Loucy (cell line): ENCODE results near the gene MLH1.

ENCODE experiments used
- H2AFZ ChIP-seq: fragments of 200-600 bp; sonication (generic); 2 replicates; pipeline ENCODE4 v1.6.0; 2016; ENCODE audit warnings: antibody characterized with exemption, mild to moderate bottlenecking, low read length, moderate library complexity
- H3F3A ChIP-seq: fragments of 200-600 bp; 2 replicates; pipeline ENCODE4 v1.6.0; 2016; ENCODE audit warnings: antibody characterized with exemption, low read depth, mild to moderate bottlenecking
- H3K27me3 ChIP-seq: fragments of 200-600 bp; sonication (generic); 2 replicates; pipeline ENCODE4 v1.6.1; 2014; ENCODE audit warnings: low read length, mild to moderate bottlenecking; ENCODE audit not compliant: insufficient read depth, poor library complexity, severe bottlenecking
- H3K36me3 ChIP-seq: fragments of 200-600 bp; sonication (generic); 2 replicates; pipeline ENCODE4 v1.6.1; 2016; ENCODE audit warnings: low read length; ENCODE audit not compliant: insufficient read depth
- H3K4me1 ChIP-seq: fragments of 200-600 bp; sonication (generic); 2 replicates; pipeline ENCODE4 v1.5.1; 2014; ENCODE audit warnings: low read length, mild to moderate bottlenecking; ENCODE audit not compliant: insufficient read depth, poor library complexity, severe bottlenecking
- H3K4me2 ChIP-seq: fragments of 200-600 bp; sonication (generic); 2 replicates; pipeline ENCODE4 v1.6.0; 2014; ENCODE audit warnings: antibody characterized with exemption, low read length, low read depth, mild to moderate bottlenecking; ENCODE audit not compliant: poor library complexity, severe bottlenecking
- H3K4me3 ChIP-seq: fragments of 200-600 bp; sonication (generic); 2 replicates; pipeline ENCODE4 v1.5.1; 2014; ENCODE audit warnings: low read length, mild to moderate bottlenecking, mixed read lengths; ENCODE audit not compliant: poor library complexity, severe bottlenecking
- H3K79me2 ChIP-seq: fragments of 200-600 bp; sonication (generic); 2 replicates; pipeline ENCODE4 v1.6.1; 2014; ENCODE audit warnings: low read length; ENCODE audit not compliant: insufficient read depth
- H3K9ac ChIP-seq: fragments of 200-600 bp; sonication (generic); 2 replicates; pipeline ENCODE4 v1.6.0; 2014; ENCODE audit warnings: mild to moderate bottlenecking, low read depth, low read length, moderate library complexity; ENCODE audit not compliant: poor library complexity, severe bottlenecking
- H3K9me2 ChIP-seq: fragments of 200-600 bp; sonication (generic); replicated peaks from 2 replicates; pipeline ENCODE4 v1.6.1; 2016; ENCODE audit warnings: low read depth, low read length, mixed read lengths
- H3K9me3 ChIP-seq: fragments of 200-600 bp; sonication (generic); 2 replicates; pipeline ENCODE4 v1.6.1; 2014; ENCODE audit warnings: mild to moderate bottlenecking, antibody characterized with exemption, low read length, low read depth; ENCODE audit not compliant: insufficient read depth
- H4K20me1 ChIP-seq: fragments of 200-600 bp; sonication (generic); 2 replicates; pipeline ENCODE4 v1.6.0; 2014; ENCODE audit warnings: antibody characterized with exemption, low read length, mild to moderate bottlenecking; ENCODE audit not compliant: insufficient read depth, poor library complexity, severe bottlenecking
- EZH2phosphoT487 ChIP-seq: fragments of 200-600 bp; IDR thresholded peaks from 2 replicates; pipeline ENCODE4 v1.6.1; 2018; ENCODE audit warnings: antibody characterized with exemption, mild to moderate bottlenecking, moderate library complexity, borderline replicate concordance
- TF ChIP-seq, protein P1 (sequence below): fragments of 200-600 bp; sonication (generic); conservative IDR thresholded peaks from 2 replicates; pipeline ENCODE4 v1.5.1; 2014; ENCODE audit warnings: mild to moderate bottlenecking, antibody characterized with exemption, low read length

MLH1 gene

DNA sequence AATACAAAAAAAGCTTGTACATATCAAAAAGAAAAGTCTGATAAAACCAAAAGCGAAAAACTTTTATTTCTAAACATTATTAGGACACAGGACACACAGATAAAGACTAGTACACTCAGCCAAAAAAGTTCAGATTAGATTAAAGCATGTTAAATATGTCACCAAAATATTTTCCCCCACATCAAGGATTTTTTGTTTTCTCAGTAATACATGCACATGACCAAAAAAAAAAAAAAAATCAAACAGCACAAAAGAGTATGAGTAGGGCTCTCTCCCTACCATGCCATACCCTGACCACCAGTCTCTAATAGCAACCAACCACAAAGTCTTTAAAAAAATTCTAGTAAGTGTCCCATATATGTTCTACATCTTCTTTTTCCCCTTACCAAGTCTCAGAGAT lies 103.7 kb downstream of the MLH1 start:
- TF ChIP-seq, protein P1, sequence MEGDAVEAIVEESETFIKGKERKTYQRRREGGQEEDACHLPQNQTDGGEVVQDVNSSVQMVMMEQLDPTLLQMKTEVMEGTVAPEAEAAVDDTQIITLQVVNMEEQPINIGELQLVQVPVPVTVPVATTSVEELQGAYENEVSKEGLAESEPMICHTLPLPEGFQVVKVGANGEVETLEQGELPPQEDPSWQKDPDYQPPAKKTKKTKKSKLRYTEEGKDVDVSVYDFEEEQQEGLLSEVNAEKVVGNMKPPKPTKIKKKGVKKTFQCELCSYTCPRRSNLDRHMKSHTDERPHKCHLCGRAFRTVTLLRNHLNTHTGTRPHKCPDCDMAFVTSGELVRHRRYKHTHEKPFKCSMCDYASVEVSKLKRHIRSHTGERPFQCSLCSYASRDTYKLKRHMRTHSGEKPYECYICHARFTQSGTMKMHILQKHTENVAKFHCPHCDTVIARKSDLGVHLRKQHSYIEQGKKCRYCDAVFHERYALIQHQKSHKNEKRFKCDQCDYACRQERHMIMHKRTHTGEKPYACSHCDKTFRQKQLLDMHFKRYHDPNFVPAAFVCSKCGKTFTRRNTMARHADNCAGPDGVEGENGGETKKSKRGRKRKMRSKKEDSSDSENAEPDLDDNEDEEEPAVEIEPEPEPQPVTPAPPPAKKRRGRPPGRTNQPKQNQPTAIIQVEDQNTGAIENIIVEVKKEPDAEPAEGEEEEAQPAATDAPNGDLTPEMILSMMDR, result no peak
- no peak for TF ChIP-seq EZH2phosphoT487

DNA sequence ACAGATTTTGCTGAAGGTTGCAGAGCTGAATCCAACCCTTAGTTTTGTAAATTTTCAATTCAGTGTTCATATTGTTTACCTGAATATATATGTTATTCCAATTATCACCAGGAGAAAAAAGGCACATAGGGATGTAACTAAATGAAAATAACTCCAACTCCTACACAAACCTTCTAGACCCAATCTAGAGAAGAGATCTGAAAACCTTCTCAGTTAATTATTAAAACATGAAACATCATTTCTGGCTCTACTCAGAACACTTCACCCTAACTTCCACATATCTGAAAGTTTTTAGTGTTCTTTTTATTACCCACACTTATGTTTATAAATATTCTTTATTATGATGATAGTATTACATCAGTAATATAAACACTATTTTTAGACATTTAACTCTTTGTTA lies 104.5 kb downstream of the MLH1 start:
- no peak overlapping the region for H3K4me3 ChIP-seq
- peaks cover 13% of the 10 kb centered on the region for H3K4me1 ChIP-seq
- H2AFZ ChIP-seq, result no peak overlapping the region
- H3K27me3 ChIP-seq, result no peaks in the 10 kb centered on the region
- no peak overlapping the region for H3K4me2 ChIP-seq
- TF ChIP-seq, protein P1, result no peak
- no peak for TF ChIP-seq EZH2phosphoT487
- no peaks in the 10 kb centered on the region for H3F3A ChIP-seq
- no peaks in the 10 kb centered on the region for H3K79me2 ChIP-seq
- no peaks in the 10 kb centered on the region for H3K36me3 ChIP-seq
- H4K20me1 ChIP-seq, result no peaks in the 10 kb centered on the region
- H3K9ac ChIP-seq, result no peak overlapping the region
- no peaks in the 10 kb centered on the region for H3K9me3 ChIP-seq
- H3K9me2 ChIP-seq, result no peaks in the 10 kb centered on the region

More for the DNA sequence above, 103.7 kb downstream of the MLH1 start:
- Histone ChIP-seq H3K4me1 (peaks cover 13% of the 10 kb centered on the region), H3F3A (no peaks in the 10 kb centered on the region), H3K9me3 (no peaks in the 10 kb centered on the region), H3K4me2 (no peak overlapping the region), H3K4me3 (no peak overlapping the region), H4K20me1 (no peaks in the 10 kb centered on the region), H3K9ac (no peak overlapping the region), H3K36me3 (peaks cover 6% of the 10 kb centered on the region; the same call in 1 of the 2 replicates), H3K27me3 (no peaks in the 10 kb centered on the region), H3K9me2 (no peaks in the 10 kb centered on the region), H3K79me2 (no peaks in the 10 kb centered on the region), H2AFZ (no peak overlapping the region)

DNA sequence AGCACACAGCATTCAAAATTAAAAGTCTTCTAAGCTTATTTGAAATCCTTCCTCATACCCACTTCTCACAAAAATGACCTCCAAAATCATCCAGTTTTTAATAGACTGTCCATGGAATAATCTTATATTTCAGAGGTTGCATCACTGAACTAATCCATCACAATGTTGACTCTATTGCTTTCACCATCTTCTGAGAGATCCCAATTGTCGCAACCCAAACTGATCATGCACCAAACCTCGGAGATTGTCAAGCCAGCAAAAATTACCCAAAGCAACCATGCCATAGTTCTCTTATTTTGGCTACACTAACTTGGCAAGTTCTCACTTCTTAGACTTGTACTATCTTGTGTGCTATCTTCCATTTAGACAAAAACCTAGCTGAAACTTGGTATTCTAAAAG lies 105.6 kb downstream of the MLH1 start:
- H3K27me3 ChIP-seq, result no peaks in the 10 kb centered on the region
- no peaks in the 10 kb centered on the region for H3K9me2 ChIP-seq
- no peak overlapping the region for H3K4me2 ChIP-seq
- H4K20me1 ChIP-seq, result no peaks in the 10 kb centered on the region
- H3K4me3 ChIP-seq, result no peak overlapping the region
- H3K4me1 ChIP-seq, result peaks cover 13% of the 10 kb centered on the region
- no peak overlapping the region for H3K9ac ChIP-seq
- H3K9me3 ChIP-seq, result no peaks in the 10 kb centered on the region
- no peaks in the 10 kb centered on the region for H3F3A ChIP-seq
- H3K79me2 ChIP-seq, result no peaks in the 10 kb centered on the region
- no peaks in the 10 kb centered on the region for H3K36me3 ChIP-seq
- H2AFZ ChIP-seq, result no peak overlapping the region
- TF ChIP-seq EZH2phosphoT487, result no peak

DNA sequence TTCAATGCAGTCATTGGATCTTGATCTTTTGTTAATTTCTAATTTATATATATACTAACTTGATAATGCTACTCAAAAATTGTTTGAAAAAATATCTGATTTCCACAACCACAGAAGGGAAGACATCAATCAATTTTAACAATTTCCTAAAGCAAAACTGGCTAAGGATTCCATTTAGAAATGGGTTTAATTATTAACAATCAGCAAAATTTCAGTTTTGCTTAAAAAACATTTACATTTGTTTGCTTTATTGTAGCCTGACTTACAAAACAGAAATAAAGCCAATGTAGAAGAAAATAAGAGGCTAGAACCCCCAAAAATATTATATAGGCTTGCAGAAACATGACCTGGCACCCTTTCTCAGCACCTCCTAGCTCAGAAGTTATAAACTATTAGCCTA lies 106.2 kb downstream of the MLH1 start:
- Histone ChIP-seq H3K36me3 (no peaks in the 10 kb centered on the region), H3K4me2 (no peak overlapping the region), H3K9me2 (no peaks in the 10 kb centered on the region), H3K9ac (no peak overlapping the region), H3K4me1 (peaks cover 13% of the 10 kb centered on the region), H3K27me3 (no peaks in the 10 kb centered on the region), H4K20me1 (no peaks in the 10 kb centered on the region), H3K4me3 (no peak overlapping the region), H3K79me2 (no peaks in the 10 kb centered on the region), H3F3A (no peaks in the 10 kb centered on the region), H2AFZ (no peak overlapping the region), H3K9me3 (no peaks in the 10 kb centered on the region)
- TF ChIP-seq, protein P1, result no peak
- TF ChIP-seq EZH2phosphoT487, result no peak
